HCT116 (cell line): ENCODE results near the gene TGM2. TPM values are rescaled to one million over a fixed set of nuclear protein-coding genes. Genes with fewer than 3 reads are reported as not detected.

Experiments
- ATAC-seq: fragments of 200-7000 bp; cut with Tn5 transposase; 2 replicates; pipeline ENCODE4 v1.9.1; 2020; ENCODE audit warnings: mild to moderate bottlenecking, moderate library complexity
- BruUV-seq: library from RNA; stranded (reverse); fragments of 400-500 nt; replicated peaks from 2 replicates; lab custom pipeline; 2021; lab: Mats Ljungman, UMichigan
- CTCF ChIA-PET: fragments of 300-600 bp; sonication (Branson Sonifier 250); formaldehyde crosslinking; loops from one replicate; lab custom pipeline; 2021; ENCODE audit warnings: antibody characterized with exemption; lab: Charles Lee
- POLR2A ChIA-PET: fragments of 300-600, 350-600 bp; sonication (Branson Sonifier 250); formaldehyde crosslinking; loops from one replicate; lab custom pipeline; 2021; ENCODE audit warnings: antibody characterized with exemption; lab: Charles Lee
- RAD21 ChIA-PET, 2 experiments: fragments of 300-600 bp; sonication (Branson Sonifier 250); formaldehyde crosslinking; loops; one replicate each; lab custom pipeline; 2023; ENCODE audit warnings: low total read pairs in 2 of 2; ENCODE audit not compliant: uncharacterized antibody in 2 of 2, unreplicated experiment in 2 of 2, low non-redundant PET in 1 of 2; lab: Charles Lee
- DNase-seq: peaks from one replicate; pipeline ENCODE4 v3.0.0-alpha.2; 2010; ENCODE audit warnings: low read depth, low spot score
- H2AFZ ChIP-seq: fragments of 200-600 bp; shearing (Covaris generic), sonication (generic); 2 replicates; pipeline ENCODE4 v1.6.1; 2017; ENCODE audit warnings: low read depth, mixed run types, mixed read lengths, antibody characterized with exemption, low read length; ENCODE audit not compliant: poor library complexity, severe bottlenecking
- H3K27ac ChIP-seq: 2 replicates; pipeline ENCODE4 v1.5.1; 2012; ENCODE audit warnings: low read depth, low read length
- H3K27me3 ChIP-seq: fragments of 200-600 bp; sonication (generic); 2 replicates; pipeline ENCODE4 v1.6.1; 2016; ENCODE audit warnings: mixed run types, low read length, mixed read lengths; ENCODE audit not compliant: insufficient read depth
- H3K36me3 ChIP-seq, 2 experiments: fragments of 200-500 bp in 1 of 2; fragments of 200-600 bp in 1 of 2; sonication (Bioruptor generic) in 1 of 2; sonication (generic) in 1 of 2; 2 replicates each; pipeline versions ENCODE4 v1.5.1 to v1.6.1; 2014 to 2016; ENCODE audit warnings: low read length in 2 of 2, inconsistent platforms in 1 of 2, mixed read lengths in 1 of 2, mixed run types in 1 of 2; ENCODE audit not compliant: insufficient read depth in 2 of 2, control insufficient read depth in 1 of 2
- H3K4me1 ChIP-seq, 2 experiments: fragments of 200-600 bp in 1 of 2; sonication (generic) in 1 of 2; 2 replicates each; pipeline versions ENCODE4 v1.5.1 to v1.6.1; 2012 to 2017; ENCODE audit warnings: low read length in 2 of 2, inconsistent platforms in 1 of 2, mild to moderate bottlenecking in 1 of 2, mixed read lengths in 1 of 2, mixed run types in 1 of 2, moderate library complexity in 1 of 2; ENCODE audit not compliant: insufficient read depth in 2 of 2, control insufficient read depth in 1 of 2
- H3K4me2 ChIP-seq: fragments of 200-600 bp; sonication (generic); 2 replicates; pipeline ENCODE4 v1.6.1; 2017; ENCODE audit warnings: mixed run types, low read length, mixed read lengths
- H3K4me3 ChIP-seq, 2 experiments: fragments of 200-600 bp in 1 of 2; sonication (generic) in 1 of 2; replicated peaks in 1 of 2; 2 replicates each; pipeline ENCODE4 v1.5.1; 2011 to 2016; ENCODE audit warnings: low read length in 2 of 2, control low read depth in 1 of 2, low read depth in 1 of 2, mild to moderate bottlenecking in 1 of 2, mixed read lengths in 1 of 2, mixed run types in 1 of 2
- H3K79me2 ChIP-seq: fragments of 200-600 bp; sonication (generic); 2 replicates; pipeline ENCODE4 v1.6.1; 2017; ENCODE audit warnings: mild to moderate bottlenecking, mixed run types, low read length, moderate library complexity, mixed read lengths; ENCODE audit not compliant: insufficient read depth
- H3K9ac ChIP-seq: fragments of 200-600 bp; sonication (generic); 2 replicates; pipeline ENCODE4 v1.6.1; 2016; ENCODE audit warnings: low read length, mixed read lengths
- H3K9me2 ChIP-seq: fragments of 200-600 bp; sonication (generic), shearing (Covaris generic); 2 replicates; pipeline ENCODE4 v1.6.1; 2017; ENCODE audit warnings: mixed run types, mild to moderate bottlenecking, moderate library complexity; ENCODE audit not compliant: insufficient read depth
- H3K9me3 ChIP-seq, 2 experiments: fragments of 200-500 bp in 1 of 2; fragments of 200-600 bp in 1 of 2; sonication (Bioruptor generic) in 1 of 2; sonication (generic) in 1 of 2; 2 replicates each; pipeline ENCODE4 v1.6.1; 2014 to 2017; ENCODE audit warnings: low read length in 2 of 2, mixed read lengths in 2 of 2, inconsistent platforms in 1 of 2, low read depth in 1 of 2, mild to moderate bottlenecking in 1 of 2, mixed run types in 1 of 2, moderate library complexity in 1 of 2; ENCODE audit not compliant: control insufficient read depth in 1 of 2, insufficient read depth in 1 of 2
- H4K20me1 ChIP-seq: fragments of 200-600 bp; sonication (generic), shearing (Covaris generic); 2 replicates; pipeline ENCODE4 v1.6.1; 2017; ENCODE audit warnings: mixed run types, mild to moderate bottlenecking, moderate library complexity; ENCODE audit not compliant: insufficient read depth
- EZH2 ChIP-seq: fragments of 200-600 bp; sonication (generic); IDR thresholded peaks from 2 replicates; pipeline ENCODE4 v1.6.1; 2017; ENCODE audit warnings: antibody characterized with exemption, mixed run types
- EZH2phosphoT487 ChIP-seq: fragments of 200-600 bp; IDR thresholded peaks from 2 replicates; pipeline ENCODE4 v1.6.1; 2018; ENCODE audit warnings: antibody characterized with exemption, borderline replicate concordance
- MAX ChIP-seq: IDR thresholded peaks from 2 replicates; pipeline ENCODE4 v1.6.1; 2012
- REST ChIP-seq: IDR thresholded peaks from 2 replicates; pipeline ENCODE4 v1.6.1; 2012; ENCODE audit warnings: low read depth
- ZNF274 ChIP-seq: fragments of 200-500 bp; sonication (Bioruptor generic); IDR thresholded peaks from 2 replicates; pipeline ENCODE4 v1.6.1; 2014; ENCODE audit warnings: mild to moderate bottlenecking, low read depth, low read length, inconsistent platforms
- intact Hi-C: fragments of 100-400 bp; cut with micrococcal nuclease; formaldehyde crosslinking; loops from 2 replicates; pipeline ENCODE4 v1.10.0; 2022
- total RNA-seq: library from RNA; stranded (reverse); gene quantifications from one replicate; pipeline ENCODE4 v1.2.1, GENCODE V29; 2021; ENCODE audit not compliant: unreplicated experiment

Gene TGM2
- total RNA-seq, 1 experiment from 2014 or later: 6.1 TPM

DNA sequence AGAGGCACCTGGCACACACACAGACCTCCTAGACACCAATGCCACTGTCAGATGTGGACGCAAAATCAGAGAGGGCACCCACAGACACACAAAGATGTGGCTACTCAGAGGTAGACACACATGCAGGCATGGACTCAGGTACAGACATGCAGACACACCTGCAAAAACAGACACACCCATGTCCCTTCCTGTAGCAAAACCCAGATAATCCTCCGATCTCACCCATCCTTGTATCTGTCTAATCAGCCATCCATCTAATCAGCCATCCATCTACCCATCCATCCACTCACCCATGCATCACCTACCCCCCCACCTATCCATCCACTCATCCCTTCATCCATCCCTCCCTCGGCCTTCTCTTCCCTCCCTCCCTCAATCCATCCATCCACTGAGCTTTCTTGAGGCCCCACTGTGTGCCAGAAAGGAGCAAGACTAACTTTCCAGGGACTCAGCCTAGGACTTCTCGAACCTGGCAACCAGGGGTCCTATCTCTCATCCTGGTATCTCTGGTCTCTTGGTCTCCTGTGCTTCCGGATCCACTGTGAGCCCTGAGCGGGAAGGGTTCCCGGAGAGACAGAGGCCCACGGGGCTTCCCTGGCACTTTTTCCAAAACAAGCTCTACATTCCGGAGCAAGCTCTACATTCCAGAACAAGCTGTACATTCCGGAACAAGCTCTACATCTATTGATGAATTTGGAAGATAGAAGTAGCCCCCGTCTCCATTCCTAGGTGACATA lies 1.1 kb upstream of the TGM2 start:
- CTCF ChIA-PET: interaction anchor here (0.9 to 1.4 kb wide), 2 partner anchors 10 to 108 kb away, joined by 5 read pairs; no protein-coding TSS in a partner anchor
- Histone ChIP-seq H3K4me2 (peak overlapping the region; percentile 78), H3K4me1 (peaks cover 14 to 33% of the 10 kb centered on the region in 2 experiments; a peak in 3 of 4 replicates), H3K79me2 (no peaks in the 10 kb centered on the region), H4K20me1 (no peaks in the 10 kb centered on the region), H3K27ac (no peak overlapping the region), H3K9ac (no peak overlapping the region), H3K4me3 (peak overlapping the region in 1 of 2 experiments; percentile 58; a peak in 1 of 4 replicates), H2AFZ (no peak overlapping the region), H3K27me3 (no peaks in the 10 kb centered on the region), H3K36me3 (no peaks in the 10 kb centered on the region), H3K9me2 (no peaks in the 10 kb centered on the region), H3K9me3 (no peaks in the 10 kb centered on the region)
- BruUV-seq: no TSS peak
- TF ChIP-seq ZNF274 (no peak), MAX (no peak), REST (no peak), EZH2 (no peak), EZH2phosphoT487 (no peak)
- RAD21 ChIA-PET: no interaction called here
- ATAC-seq (no peak), DNase-seq (no peak)
- intact Hi-C loops: loop anchor here (1.0 to 10.0 kb wide), 3 partner anchors 93 to 601 kb away; no protein-coding TSS in a partner anchor
- POLR2A ChIA-PET: no interaction called here
